ENCODE results near the gene RTTN.

RTTN gene

DNA sequence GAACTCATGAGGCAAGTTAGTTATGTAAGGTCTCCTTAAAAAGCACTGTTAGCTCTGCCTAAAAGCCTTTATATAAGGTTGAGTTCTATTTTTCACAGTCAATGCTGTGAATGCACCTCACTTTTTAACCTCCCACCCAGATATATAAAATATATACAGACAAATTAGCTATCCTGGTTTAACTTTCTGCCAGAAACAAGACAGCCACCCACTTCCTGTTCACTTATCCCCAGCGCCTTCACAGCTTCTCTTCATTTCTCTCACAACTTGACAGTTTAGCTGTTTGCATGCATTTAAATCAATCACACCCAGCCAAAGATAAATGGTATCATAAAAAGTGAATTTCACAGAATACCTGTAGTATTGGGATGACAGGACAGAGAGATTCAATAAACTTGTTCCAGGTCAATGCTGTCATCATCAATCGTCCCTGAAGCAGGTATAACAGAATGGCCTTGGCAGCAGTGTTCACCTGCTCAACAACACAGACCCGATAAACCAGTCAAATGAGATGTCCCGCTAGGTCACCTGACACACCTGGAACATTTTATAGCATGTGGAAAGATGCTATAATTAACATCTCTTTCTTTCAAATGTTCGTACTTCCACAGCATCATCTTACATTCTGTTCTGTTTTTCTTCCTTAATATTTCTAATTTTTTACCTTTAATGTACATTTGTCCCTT is 55.7 kb downstream of the RTTN start:
- H3K36me3 Mint-ChIP-seq, result peaks cover 24% of the 10 kb centered on the region
- H3K4me1 Mint-ChIP-seq (ENCODE audit: low read depth), result peaks cover 11% of the 10 kb centered on the region
- no peaks in the 10 kb centered on the region for H3K27me3 Mint-ChIP-seq
- no peaks in the 10 kb centered on the region for H3K9me3 Mint-ChIP-seq (ENCODE audit: low read depth)
- H3K27ac Mint-ChIP-seq, result no peak overlapping the region
- no peak overlapping the region for H3K4me3 Mint-ChIP-seq

- Mint-ChIP-seq H3K27me3 (no peaks in the 10 kb centered on the region), H3K9me3 (ENCODE audit: low read depth) (no peaks in the 10 kb centered on the region), H3K4me3 (no peak overlapping the region), H3K36me3 (peaks cover 26% of the 10 kb centered on the region), H3K27ac (no peak overlapping the region), H3K4me1 (ENCODE audit: low read depth) (peaks cover 7% of the 10 kb centered on the region)
Measured at GRCh38 chr18:70149156-70149555, 56.3 kb downstream of the RTTN start.

- peaks cover 25% of the 10 kb centered on the region for H3K36me3 Mint-ChIP-seq
- no peak overlapping the region for H3K4me3 Mint-ChIP-seq
Measured at GRCh38 chr18:70148039-70148938, 57.2 kb downstream of the RTTN start.

GRCh38 chr18:70146174-70146573 is 59.3 kb downstream of the RTTN start:
- Mint-ChIP-seq H3K27ac (no peak overlapping the region), H3K27me3 (no peaks in the 10 kb centered on the region), H3K4me3 (no peak overlapping the region), H3K4me1 (ENCODE audit: low read depth) (peaks cover 2% of the 10 kb centered on the region), H3K36me3 (peaks cover 28% of the 10 kb centered on the region), H3K9me3 (ENCODE audit: low read depth) (peaks cover 5% of the 10 kb centered on the region)

More at GRCh38 chr18:70148039-70148938, 57.2 kb downstream of the RTTN start:
- Mint-ChIP-seq H3K27ac (peak overlapping the region; percentile 29), H3K27me3 (no peaks in the 10 kb centered on the region), H3K9me3 (ENCODE audit: low read depth) (peaks cover 1% of the 10 kb centered on the region), H3K4me1 (ENCODE audit: low read depth) (peaks cover 7% of the 10 kb centered on the region)

DNA sequence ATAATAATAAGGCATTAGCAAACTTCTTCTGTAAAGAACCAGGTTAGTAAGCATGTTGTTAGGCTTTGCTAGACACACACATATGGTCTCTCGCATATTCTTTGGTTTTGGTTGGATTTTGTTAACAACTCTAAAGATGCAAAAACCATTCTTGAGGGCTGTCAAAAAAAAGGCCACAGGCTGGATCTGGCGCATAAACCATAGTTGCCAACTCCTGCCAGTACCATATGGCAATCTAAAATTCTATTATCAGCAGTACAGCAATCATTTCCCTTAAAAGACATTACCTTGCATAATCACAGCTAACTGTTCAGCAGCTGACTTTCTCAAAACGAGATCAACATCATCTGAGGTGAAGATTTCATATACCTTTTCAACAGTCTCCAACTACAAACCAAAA is 63.5 kb downstream of the RTTN start:
- Mint-ChIP-seq H3K36me3 (peaks cover 33% of the 10 kb centered on the region), H3K27me3 (no peaks in the 10 kb centered on the region), H3K27ac (no peak overlapping the region), H3K9me3 (ENCODE audit: low read depth) (peaks cover 5% of the 10 kb centered on the region), H3K4me3 (no peak overlapping the region), H3K4me1 (ENCODE audit: low read depth) (no peaks in the 10 kb centered on the region)

DNA sequence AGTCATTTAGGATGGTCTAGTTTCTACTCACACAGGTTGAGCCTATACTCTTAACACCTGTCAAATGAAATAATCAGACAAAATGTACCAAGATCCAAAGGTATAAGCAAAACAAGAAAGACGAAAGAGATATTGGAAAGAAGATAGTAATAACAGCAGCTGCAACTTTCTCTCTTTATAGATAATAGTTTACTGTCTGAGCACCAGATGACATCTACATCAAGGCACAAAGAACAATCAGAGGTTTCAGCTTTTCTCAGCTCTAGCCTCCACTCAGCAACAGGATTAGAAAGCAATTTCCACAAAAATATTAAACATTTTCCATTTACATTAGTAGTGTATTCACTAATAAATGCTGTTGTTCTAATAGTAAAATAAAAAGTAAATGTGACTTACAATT is 66.3 kb downstream of the RTTN start:
- H3K9me3 Mint-ChIP-seq (ENCODE audit: low read depth), result peaks cover 5% of the 10 kb centered on the region
- no peak overlapping the region for H3K27ac Mint-ChIP-seq
- peaks cover 26% of the 10 kb centered on the region for H3K36me3 Mint-ChIP-seq

DNA sequence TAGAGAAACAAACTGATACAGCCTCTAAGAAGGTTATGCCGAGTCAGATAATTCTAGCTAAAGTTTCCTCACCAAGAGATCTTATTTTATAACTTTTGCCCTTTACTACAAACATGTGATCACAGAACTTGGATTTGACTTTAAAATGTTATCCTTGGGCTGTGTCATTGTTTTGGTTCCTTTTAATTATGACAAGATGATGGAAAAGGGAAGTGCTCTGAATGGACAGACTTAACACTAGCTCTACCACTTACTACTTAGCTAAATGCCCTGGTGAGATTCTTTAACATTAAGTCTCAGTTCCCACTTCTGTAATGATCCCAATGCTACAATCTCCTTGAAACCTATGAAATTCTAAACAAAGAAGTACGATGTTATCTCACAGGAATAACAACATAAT is 69.9 kb downstream of the RTTN start:
- Mint-ChIP-seq H3K4me3 (no peak overlapping the region), H3K27me3 (no peaks in the 10 kb centered on the region), H3K9me3 (ENCODE audit: low read depth) (peaks cover 3% of the 10 kb centered on the region), H3K27ac (no peak overlapping the region), H3K4me1 (ENCODE audit: low read depth) (no peaks in the 10 kb centered on the region), H3K36me3 (peaks cover 34% of the 10 kb centered on the region)

More for the DNA sequence above, 66.3 kb downstream of the RTTN start:
- H3K4me3 Mint-ChIP-seq, result no peak overlapping the region
- no peaks in the 10 kb centered on the region for H3K4me1 Mint-ChIP-seq (ENCODE audit: low read depth)
- H3K27me3 Mint-ChIP-seq, result no peaks in the 10 kb centered on the region

DNA sequence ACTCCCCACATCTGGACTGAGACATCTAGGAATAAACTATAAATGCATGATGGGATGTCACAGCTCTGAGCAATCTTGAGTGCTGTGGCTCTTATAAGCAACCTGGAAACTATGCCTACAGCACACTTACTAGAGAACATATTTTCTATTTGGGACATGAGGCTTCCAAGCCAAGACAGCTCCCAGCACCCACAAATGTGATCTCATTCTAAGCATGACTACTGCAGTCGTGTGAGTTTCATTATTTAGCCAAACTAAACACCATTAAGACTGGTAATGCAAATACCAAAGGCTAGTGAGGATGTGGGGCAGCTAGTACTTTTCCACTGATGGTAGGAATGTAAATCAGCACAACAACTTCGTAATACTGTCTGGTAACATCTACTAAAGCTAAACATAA is 72.5 kb downstream of the RTTN start:
- Mint-ChIP-seq H3K36me3 (peaks cover 41% of the 10 kb centered on the region), H3K27me3 (no peaks in the 10 kb centered on the region), H3K27ac (no peak overlapping the region)

DNA sequence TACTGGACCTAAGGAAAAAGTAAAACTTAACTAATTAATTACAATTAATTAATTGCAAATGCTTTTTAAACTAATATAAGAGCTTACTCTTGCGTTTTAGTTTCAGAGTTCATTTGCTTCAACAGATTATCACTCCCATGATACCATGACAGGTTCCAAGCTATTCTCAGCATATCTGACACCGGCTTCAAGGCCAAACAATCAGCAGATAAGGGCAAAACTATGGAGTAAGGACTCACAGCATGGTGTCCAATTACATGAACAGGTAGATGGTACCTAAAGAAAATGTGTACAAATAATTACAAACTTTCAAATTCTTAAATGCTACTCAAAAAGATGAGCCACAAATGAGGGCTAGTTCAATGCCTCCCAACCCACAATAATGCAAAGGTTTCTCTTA is 77.2 kb downstream of the RTTN start:
- no peak overlapping the region for H3K27ac Mint-ChIP-seq
- H3K4me1 Mint-ChIP-seq (ENCODE audit: low read depth), result no peaks in the 10 kb centered on the region
- H3K36me3 Mint-ChIP-seq, result peaks cover 40% of the 10 kb centered on the region
- H3K27me3 Mint-ChIP-seq, result no peaks in the 10 kb centered on the region
- H3K9me3 Mint-ChIP-seq (ENCODE audit: low read depth), result peaks cover 10% of the 10 kb centered on the region
- no peak overlapping the region for H3K4me3 Mint-ChIP-seq

More for the DNA sequence above, 72.5 kb downstream of the RTTN start:
- H3K9me3 Mint-ChIP-seq (ENCODE audit: low read depth), result peaks cover 10% of the 10 kb centered on the region
- H3K4me3 Mint-ChIP-seq, result no peak overlapping the region
- no peaks in the 10 kb centered on the region for H3K4me1 Mint-ChIP-seq (ENCODE audit: low read depth)

- no peak overlapping the region for H3K27ac Mint-ChIP-seq
- peaks cover 10% of the 10 kb centered on the region for H3K9me3 Mint-ChIP-seq (ENCODE audit: low read depth)
- H3K4me1 Mint-ChIP-seq (ENCODE audit: low read depth), result no peaks in the 10 kb centered on the region
- H3K27me3 Mint-ChIP-seq, result no peaks in the 10 kb centered on the region
- H3K4me3 Mint-ChIP-seq, result no peak overlapping the region
- peaks cover 36% of the 10 kb centered on the region for H3K36me3 Mint-ChIP-seq
Measured at GRCh38 chr18:70127359-70127758, 78.1 kb downstream of the RTTN start.

DNA sequence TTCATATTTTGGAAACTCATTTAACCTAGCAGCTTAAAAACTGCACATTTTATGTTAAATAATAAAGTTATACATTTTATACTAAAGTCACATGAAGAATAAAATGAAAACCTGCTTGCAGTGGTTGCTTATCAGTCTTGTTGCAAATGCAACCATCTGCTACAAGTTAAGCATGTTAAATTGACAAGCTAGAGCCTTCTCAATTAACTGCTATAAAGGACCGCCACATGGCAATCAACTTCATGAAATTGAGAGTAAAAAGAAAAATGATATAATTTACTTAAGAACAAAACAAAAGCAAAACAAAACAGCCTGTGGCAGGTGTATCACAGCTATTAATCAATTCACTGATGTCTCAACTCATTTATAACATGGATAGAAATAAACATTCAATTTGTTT is 78.7 kb downstream of the RTTN start:
- Mint-ChIP-seq H3K27me3 (no peaks in the 10 kb centered on the region), H3K4me3 (no peak overlapping the region), H3K9me3 (ENCODE audit: low read depth) (peaks cover 10% of the 10 kb centered on the region), H3K36me3 (peaks cover 34% of the 10 kb centered on the region), H3K4me1 (ENCODE audit: low read depth) (no peaks in the 10 kb centered on the region), H3K27ac (no peak overlapping the region)

- Mint-ChIP-seq H3K4me1 (ENCODE audit: low read depth) (no peaks in the 10 kb centered on the region), H3K27ac (no peak overlapping the region), H3K4me3 (no peak overlapping the region), H3K27me3 (no peaks in the 10 kb centered on the region), H3K36me3 (peaks cover 36% of the 10 kb centered on the region), H3K9me3 (ENCODE audit: low read depth) (no peaks in the 10 kb centered on the region)
Measured at GRCh38 chr18:70124139-70124538, 81.3 kb downstream of the RTTN start.

GRCh38 chr18:70121842-70122241 is 83.6 kb downstream of the RTTN start:
- Mint-ChIP-seq H3K27me3 (no peaks in the 10 kb centered on the region), H3K9me3 (ENCODE audit: low read depth) (no peaks in the 10 kb centered on the region), H3K4me3 (no peak overlapping the region), H3K36me3 (peaks cover 43% of the 10 kb centered on the region), H3K27ac (no peak overlapping the region), H3K4me1 (ENCODE audit: low read depth) (no peaks in the 10 kb centered on the region)

DNA sequence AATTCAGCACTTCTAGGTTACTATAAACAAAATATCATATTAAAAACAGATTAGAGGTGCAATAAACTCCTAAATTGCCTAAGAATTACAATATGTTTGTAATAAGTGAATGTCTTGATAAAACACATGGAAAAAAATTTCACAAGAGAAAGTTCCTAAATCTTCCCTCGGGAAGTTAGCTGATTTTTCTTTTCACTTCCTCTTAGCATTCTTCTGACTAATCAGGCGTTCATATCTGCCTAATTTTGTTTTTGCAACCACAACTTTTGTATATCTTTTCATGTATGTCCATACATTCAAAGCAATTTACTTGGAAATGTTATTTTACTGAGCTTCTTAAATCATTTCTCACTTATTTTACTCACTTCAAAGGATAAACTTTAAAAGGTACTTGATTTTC is 88.5 kb downstream of the RTTN start:
- Mint-ChIP-seq H3K9me3 (ENCODE audit: low read depth) (no peaks in the 10 kb centered on the region), H3K4me3 (no peak overlapping the region), H3K27me3 (no peaks in the 10 kb centered on the region), H3K36me3 (peaks cover 41% of the 10 kb centered on the region), H3K27ac (no peak overlapping the region), H3K4me1 (ENCODE audit: low read depth) (no peaks in the 10 kb centered on the region)

GRCh38 chr18:70113511-70113910 is 92.0 kb downstream of the RTTN start:
- peaks cover 31% of the 10 kb centered on the region for H3K36me3 Mint-ChIP-seq
- no peak overlapping the region for H3K4me3 Mint-ChIP-seq
- H3K4me1 Mint-ChIP-seq (ENCODE audit: low read depth), result no peaks in the 10 kb centered on the region
- no peaks in the 10 kb centered on the region for H3K9me3 Mint-ChIP-seq (ENCODE audit: low read depth)
- H3K27ac Mint-ChIP-seq, result no peak overlapping the region
- H3K27me3 Mint-ChIP-seq, result no peaks in the 10 kb centered on the region
